ENCODE results near the gene PRAF2. TPM values are rescaled to one million over a fixed set of nuclear protein-coding genes. Genes with fewer than 3 reads are reported as not detected.
A peak's percentile ranks its signal among the peaks of the same experiment; 100 is the strongest.

The PRAF2 gene
- total RNA-seq, 1 donor from 2014 or later = 48.4 TPM

- H3K27me3 ChIP-seq = no peaks in the 10 kb centered on the region
- H3K4me3 ChIP-seq = peak overlapping the region; percentile 68 to 72
- no peak for DNase-seq (ENCODE audit: low spot score in 2 of 2)
- intact Hi-C loops (cut with DNase I) = no loop called here
- H3K9me3 ChIP-seq = no peaks in the 10 kb centered on the region
- no peaks in the 10 kb centered on the region for H3K36me3 ChIP-seq
- H3K27ac ChIP-seq = peak overlapping the region; percentile 90 to 93
- H3K4me1 ChIP-seq = no peaks in the 10 kb centered on the region
- no peak for TF ChIP-seq CTCF (IDR thresholded peaks at IDR 0.05)
These were observed 19.6 kb downstream of the PRAF2 start for GRCh38 chrX:49054073-49054762.

- peak overlapping the region; percentile 90 to 93 for H3K27ac ChIP-seq
- H3K4me3 ChIP-seq = peak overlapping the region; percentile 68 to 72
- intact Hi-C loops (cut with DNase I) = loop anchor here (1.0 kb wide), 1 partner anchor 10 kb away; the partner anchor contains the start of gene TFE3
- H3K27me3 ChIP-seq = no peaks in the 10 kb centered on the region
- no peak for TF ChIP-seq CTCF (IDR thresholded peaks at IDR 0.05)
- no peaks in the 10 kb centered on the region for H3K36me3 ChIP-seq
- DNase-seq (ENCODE audit: low spot score in 2 of 2) = peak in 1 of 2 donors; percentile 80
- H3K9me3 ChIP-seq = no peaks in the 10 kb centered on the region
- H3K4me1 ChIP-seq = no peaks in the 10 kb centered on the region
These were observed 20.4 kb downstream of the PRAF2 start for GRCh38 chrX:49053223-49054072.

GRCh38 chrX:49043987-49044281 is 29.9 kb downstream of the PRAF2 start:
- TF ChIP-seq CTCF (IDR thresholded peaks at IDR 0.05) = no peak
- H3K4me3 ChIP-seq = peak overlapping the region in 1 of 2 donors; percentile 44
- H3K36me3 ChIP-seq = peaks cover 4 to 5% of the 10 kb centered on the region in 2 donors
- intact Hi-C loops (cut with DNase I) = loop anchor here (1.0 to 5.0 kb wide), 9 partner anchors 9 to 242 kb away; partner anchors contain the start of genes GRIPAP1, HDAC6, PIM2 and PQBP1
- H3K9me3 ChIP-seq = no peaks in the 10 kb centered on the region
- no peak for DNase-seq (ENCODE audit: low spot score in 2 of 2)
- H3K27ac ChIP-seq = peak overlapping the region; percentile 66 to 76
- no peaks in the 10 kb centered on the region for H3K27me3 ChIP-seq
- H3K4me1 ChIP-seq = peaks cover 0 to 3% of the 10 kb centered on the region in 2 donors

DNA sequence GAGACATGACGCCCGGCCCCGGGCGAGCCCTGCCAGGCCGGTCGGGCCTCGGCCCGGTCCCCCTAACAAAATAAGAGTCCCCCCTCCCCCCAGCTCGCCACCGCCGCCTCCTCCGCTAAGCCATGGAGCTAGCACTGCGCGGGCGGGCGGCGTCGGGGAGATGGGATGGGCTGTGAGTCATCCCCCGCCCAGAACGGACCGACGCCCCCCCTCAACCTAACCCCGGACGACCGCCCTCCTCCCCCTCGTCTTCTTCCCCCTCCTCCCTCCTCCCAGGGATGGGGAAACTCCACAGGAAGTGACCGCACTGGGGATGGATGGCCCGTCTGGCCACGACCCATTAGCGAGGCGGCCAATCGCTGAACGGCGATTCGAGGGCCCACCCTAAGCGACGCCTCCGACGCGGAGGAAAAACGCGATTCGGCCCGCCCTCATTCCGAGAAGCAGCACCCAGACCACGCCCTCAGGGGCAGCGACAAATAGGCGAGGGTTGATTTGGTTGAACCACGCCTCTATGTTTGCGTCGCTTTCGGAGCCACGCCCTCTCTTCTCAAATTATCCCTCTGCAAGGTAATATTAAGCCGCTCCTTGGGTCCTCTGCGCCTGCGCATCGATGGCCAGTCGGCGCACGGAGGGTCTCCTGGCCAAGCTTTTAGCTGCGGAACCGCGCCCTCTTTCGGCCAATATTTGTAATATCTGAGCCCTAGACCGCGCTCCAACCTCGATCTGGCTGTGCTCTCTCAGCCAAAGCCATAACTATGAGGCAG is 30.4 kb downstream of the PRAF2 start, which contains the start of gene TFE3:
TSS of gene TFE3 (minus strand) at position 138 of the 767 bp plus-strand sequence. CDS start at position 7, 131 bp downstream.
- peaks cover 0 to 3% of the 10 kb centered on the region in 2 donors for H3K4me1 ChIP-seq
- no peaks in the 10 kb centered on the region for H3K27me3 ChIP-seq
- TF ChIP-seq CTCF (IDR thresholded peaks at IDR 0.05) = peak; percentile 34 to 62 (median 36)
- peak within 1 kb of the TSS; percentile 95 to 98 for H3K27ac ChIP-seq
- H3K9me3 ChIP-seq = no peaks in the 10 kb centered on the region
- H3K36me3 ChIP-seq = peaks cover 8 to 10% of the 10 kb centered on the region in 2 donors
- H3K4me3 ChIP-seq = peak within 1 kb of the TSS; percentile 68 to 73
- intact Hi-C loops (cut with DNase I) = loop anchor here (1.0 to 5.0 kb wide), 9 partner anchors 10 to 241 kb away; partner anchors contain the start of genes GRIPAP1, HDAC6, PIM2 and PQBP1
- peak; percentile 98 to 99 for DNase-seq (ENCODE audit: low spot score in 2 of 2)

GRCh38 chrX:49042581-49043219 is 31.1 kb downstream of the PRAF2 start:
- DNase-seq (ENCODE audit: low spot score in 2 of 2) = no peak
- no peaks in the 10 kb centered on the region for H3K27me3 ChIP-seq
- intact Hi-C loops (cut with DNase I) = loop anchor here (1.0 to 5.0 kb wide), 9 partner anchors 11 to 240 kb away; partner anchors contain the start of genes GRIPAP1, HDAC6, PIM2 and PQBP1
- H3K9me3 ChIP-seq = no peaks in the 10 kb centered on the region
- H3K36me3 ChIP-seq = peaks cover 12 to 17% of the 10 kb centered on the region in 2 donors
- no peak for TF ChIP-seq CTCF (IDR thresholded peaks at IDR 0.05)
- peak overlapping the region; percentile 95 to 98 for H3K27ac ChIP-seq
- peak overlapping the region; percentile 68 to 73 for H3K4me3 ChIP-seq
- H3K4me1 ChIP-seq = peaks cover 0 to 3% of the 10 kb centered on the region in 2 donors
